T-cell (primary cell): ENCODE results near the gene SEPTIN10. TPM values are rescaled to one million over a fixed set of nuclear protein-coding genes. Genes with fewer than 3 reads are reported as not detected.
A peak's percentile ranks its signal among the peaks of the same experiment; 100 is the strongest.

Experiments used
- ATAC-seq, 4 experiments: fragments of 200-7000 bp in 3 of 4; fragments of 150-1000 bp in 1 of 4; cut with Tn5 transposase; replicated peaks in 1 of 4; 1 replicate in 3 of 4; 2 replicates in 1 of 4; pipeline ENCODE4 v1.10.0; 2021; ENCODE audit warnings: moderate library complexity in 3 of 4, mild to moderate bottlenecking in 2 of 4, moderate number of reproducible peaks in 1 of 4
- CTCF ChIA-PET, 2 donors: fragments of 300-600 bp; sonication (Branson Sonifier 250); formaldehyde crosslinking; loops; one replicate each; lab custom pipeline; 2022; ENCODE audit warnings: antibody characterized with exemption in 2 of 2; lab: Charles Lee
- POLR2A ChIA-PET, 2 donors: fragments of 300-600 bp; sonication (Branson Sonifier 250); formaldehyde crosslinking; loops; one replicate each; lab custom pipeline; 2022; ENCODE audit warnings: antibody characterized with exemption in 2 of 2; lab: Charles Lee
- DNase-seq, 35 experiments: peaks; one replicate each; pipeline versions ENCODE4 v3.0.0 to v3.0.0-alpha.2; 2013 to 2023
- H3K27ac ChIP-seq: one replicate; pipeline ENCODE4 v1.5.1; 2013; ENCODE audit warnings: low read length
- H3K27me3 ChIP-seq, 2 experiments: replicated peaks in 1 of 2; 1 replicate in 1 of 2; 2 replicates in 1 of 2; pipeline versions ENCODE4 v1.6.1 to v1.7.0; 2013; ENCODE audit warnings: low read length in 1 of 2, mixed read lengths in 1 of 2; ENCODE audit not compliant: control insufficient read depth in 2 of 2, insufficient read depth in 2 of 2; ENCODE audit errors: extremely low read depth in 1 of 2
- H3K36me3 ChIP-seq, 2 donors: 1 replicate in 1 of 2; 2 replicates in 1 of 2; pipeline versions ENCODE4 v1.6.1 to v1.7.0; 2013; ENCODE audit warnings: low read length in 1 of 2; ENCODE audit not compliant: control insufficient read depth in 2 of 2, insufficient read depth in 1 of 2; ENCODE audit errors: extremely low read depth in 1 of 2
- H3K4me1 ChIP-seq, 2 experiments: 1 replicate in 1 of 2; 2 replicates in 1 of 2; pipeline versions ENCODE4 v1.6.1 to v1.7.0; 2013; ENCODE audit warnings: low read length in 2 of 2, mixed read lengths in 1 of 2; ENCODE audit not compliant: insufficient read depth in 2 of 2, control insufficient read depth in 1 of 2; ENCODE audit errors: extremely low read depth in 1 of 2
- H3K4me3 ChIP-seq, 2 donors: 1 replicate in 1 of 2; 2 replicates in 1 of 2; pipeline versions ENCODE4 v1.5.1 to v1.7.0; 2013; ENCODE audit warnings: mild to moderate bottlenecking in 2 of 2, low read length in 1 of 2, moderate library complexity in 1 of 2; ENCODE audit not compliant: control insufficient read depth in 1 of 2; ENCODE audit errors: extremely low read depth in 1 of 2
- H3K9me3 ChIP-seq: 2 replicates; pipeline ENCODE4 v1.7.0; 2013
- H3K27ac Mint-ChIP-seq, 2 donors: one replicate each; pipeline ENCODE4 v1.8.0; 2020 to 2021; ENCODE audit warnings: mild to moderate bottlenecking in 2 of 2, mixed read lengths in 2 of 2
- H3K27me3 Mint-ChIP-seq, 2 donors: one replicate each; pipeline ENCODE4 v1.8.0; 2021 to 2022; ENCODE audit warnings: mixed read lengths in 2 of 2
- H3K36me3 Mint-ChIP-seq: one replicate; pipeline ENCODE4 v1.8.0; 2021; ENCODE audit warnings: mixed read lengths
- H3K4me1 Mint-ChIP-seq, 3 donors: one replicate each; pipeline ENCODE4 v1.8.0; 2020 to 2022; ENCODE audit warnings: mixed read lengths in 3 of 3, mild to moderate bottlenecking in 1 of 3
- H3K4me3 Mint-ChIP-seq, 3 donors: one replicate each; pipeline ENCODE4 v1.8.0; 2020 to 2022; ENCODE audit warnings: mild to moderate bottlenecking in 3 of 3, mixed read lengths in 3 of 3, moderate library complexity in 3 of 3
- H3K9me3 Mint-ChIP-seq, 3 donors: one replicate each; pipeline ENCODE4 v1.8.0; 2020 to 2022; ENCODE audit warnings: mixed read lengths in 3 of 3
- WGBS: methylation state at CpG from one replicate; pipeline ENCODE4 v1.1.5; 2013; ENCODE audit warnings: missing lambda C conversion rate; ENCODE audit not compliant: insufficient coverage; 5-methylcytosine and 5-hydroxymethylcytosine counted together
- total RNA-seq, 35 experiments: library from RNA in 6 of 35; stranded (reverse) in 6 of 35; fragments of 120-200 nt in 1 of 35; gene quantifications; one replicate each; pipeline versions ENCODE4 v1.2.1 to v1.2.4 and lab custom pipeline; 2013 to 2026

SEPTIN10 gene
- total RNA-seq, 5 donors from 2014 or later (not counting 1 experiment from before 2014, with no cell fraction given): 2.2 to 3.7 (median 3.3) TPM

DNA sequence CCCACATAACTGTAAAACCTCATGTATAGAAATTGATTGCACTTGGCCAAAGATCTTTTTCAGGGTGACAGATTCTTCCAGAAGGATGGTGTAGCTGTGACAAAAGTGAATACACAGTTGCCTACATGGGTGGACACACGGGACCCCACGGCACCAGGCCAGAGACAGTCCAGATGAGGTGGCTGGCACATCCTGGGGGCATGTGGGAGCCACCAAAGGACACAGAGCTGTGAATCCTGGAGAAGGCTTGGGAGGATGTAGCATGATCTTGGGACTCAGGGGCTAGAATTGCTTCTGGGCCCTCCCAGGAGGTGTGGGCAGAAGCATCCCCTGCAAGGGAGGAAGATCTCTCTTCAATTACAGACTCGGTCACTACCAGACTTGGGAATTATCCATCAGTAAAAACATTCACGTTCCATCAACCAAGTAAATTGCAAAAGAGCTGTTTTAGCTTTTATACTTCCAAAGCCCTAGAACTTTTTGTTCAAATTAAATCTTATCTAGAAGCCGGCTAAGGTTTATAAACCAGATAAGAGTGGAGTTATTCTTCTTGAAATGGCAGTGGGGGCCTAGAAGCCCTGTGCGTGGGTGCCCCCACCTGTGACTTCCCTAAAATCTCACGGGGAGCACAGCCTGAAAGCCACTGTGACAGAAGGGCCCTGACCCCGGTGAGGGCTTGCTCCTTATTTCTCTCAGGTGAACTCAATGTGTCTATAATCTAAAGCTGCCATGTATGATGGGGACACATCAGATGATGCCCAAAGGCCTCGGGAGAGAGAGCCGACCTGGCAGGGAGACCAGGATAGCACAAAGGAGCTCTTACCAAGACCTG lies 81.7 kb downstream of the SEPTIN10 start:
- Mint-ChIP-seq H3K27ac (no peak overlapping the region), H3K36me3 (no peaks in the 10 kb centered on the region), H3K4me1 (no peaks in the 10 kb centered on the region), H3K9me3 (no peaks in the 10 kb centered on the region), H3K27me3 (peaks cover 11 to 32% of the 10 kb centered on the region in 2 donors), H3K4me3 (no peak overlapping the region)
- no peaks in the 10 kb centered on the region for H3K4me1 ChIP-seq
- no peak for DNase-seq
- peaks cover 0 to 30% of the 10 kb centered on the region in 2 experiments for H3K27me3 ChIP-seq
- no peak overlapping the region for H3K27ac ChIP-seq
- ChIA-PET POLR2A (no interaction called here), CTCF (interaction anchor here in 1 of 2 donors (0.6 to 2.7 kb wide), 2 partner anchors 11 to 23 kb away, joined by 3 to 9 read pairs; no protein-coding TSS in a partner anchor)
- no peak overlapping the region for H3K4me3 ChIP-seq
- no peak for ATAC-seq
- no peaks in the 10 kb centered on the region for H3K9me3 ChIP-seq
- 70% methylated on average over 7 of the region's 10 CpGs for WGBS
- H3K36me3 ChIP-seq: no peaks in the 10 kb centered on the region

DNA sequence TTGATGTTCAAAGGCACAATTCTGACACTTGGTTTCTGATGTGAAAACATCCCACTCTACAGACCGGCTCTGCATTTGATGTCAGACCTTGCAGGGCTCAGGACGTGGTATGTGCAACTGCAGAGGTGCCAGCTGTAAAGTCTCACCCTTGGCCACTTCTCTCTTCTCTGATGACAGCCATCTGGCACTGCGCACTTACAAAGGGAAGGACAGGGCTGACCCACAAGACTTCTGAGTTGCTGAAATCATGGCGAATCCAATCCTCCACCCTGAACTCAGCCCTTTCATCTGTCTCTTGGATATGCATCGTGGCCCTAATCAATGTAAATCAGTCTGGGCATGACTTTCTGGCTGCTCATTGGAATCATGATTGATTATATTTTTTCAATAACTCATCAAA lies 82.5 kb downstream of the SEPTIN10 start:
- DNase-seq (no peak), ATAC-seq (no peak)
- no peak overlapping the region for H3K4me3 Mint-ChIP-seq
- 65% methylated on average over 5 of the region's 5 CpGs for WGBS
- no peaks in the 10 kb centered on the region for H3K9me3 Mint-ChIP-seq
- H3K9me3 ChIP-seq: no peaks in the 10 kb centered on the region
- ChIA-PET CTCF (no interaction called here), POLR2A (no interaction called here)
- H3K4me3 ChIP-seq: no peak overlapping the region
- H3K4me1 Mint-ChIP-seq: no peaks in the 10 kb centered on the region
- H3K36me3 Mint-ChIP-seq: no peaks in the 10 kb centered on the region
- H3K27me3 ChIP-seq: peaks cover 0 to 31% of the 10 kb centered on the region in 2 experiments
- no peak overlapping the region for H3K27ac ChIP-seq
- no peaks in the 10 kb centered on the region for H3K4me1 ChIP-seq
- peaks cover 11 to 32% of the 10 kb centered on the region in 2 donors for H3K27me3 Mint-ChIP-seq
- H3K36me3 ChIP-seq: no peaks in the 10 kb centered on the region
- no peak overlapping the region for H3K27ac Mint-ChIP-seq

DNA sequence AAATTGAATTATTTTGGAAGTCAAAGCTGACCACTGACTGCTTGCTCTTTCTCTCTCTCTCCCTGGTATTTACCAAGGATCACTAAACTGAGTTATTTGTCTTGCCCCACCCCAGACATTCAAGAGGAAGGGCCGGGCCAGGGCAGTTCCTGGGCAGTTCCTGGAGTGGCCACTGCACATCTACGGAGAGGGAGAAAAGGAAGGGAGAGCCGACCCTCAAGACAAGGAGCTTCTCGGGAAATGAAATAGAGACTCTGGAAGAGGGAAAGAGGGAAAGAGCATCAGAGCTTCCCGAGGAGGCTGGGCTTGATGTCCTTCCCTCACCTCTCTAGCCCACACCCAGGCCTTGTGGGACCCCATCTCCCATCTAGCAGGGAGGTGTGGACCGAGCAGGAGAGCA lies 83.1 kb downstream of the SEPTIN10 start:
- DNase-seq: no peak
- POLR2A ChIA-PET: no interaction called here

DNA sequence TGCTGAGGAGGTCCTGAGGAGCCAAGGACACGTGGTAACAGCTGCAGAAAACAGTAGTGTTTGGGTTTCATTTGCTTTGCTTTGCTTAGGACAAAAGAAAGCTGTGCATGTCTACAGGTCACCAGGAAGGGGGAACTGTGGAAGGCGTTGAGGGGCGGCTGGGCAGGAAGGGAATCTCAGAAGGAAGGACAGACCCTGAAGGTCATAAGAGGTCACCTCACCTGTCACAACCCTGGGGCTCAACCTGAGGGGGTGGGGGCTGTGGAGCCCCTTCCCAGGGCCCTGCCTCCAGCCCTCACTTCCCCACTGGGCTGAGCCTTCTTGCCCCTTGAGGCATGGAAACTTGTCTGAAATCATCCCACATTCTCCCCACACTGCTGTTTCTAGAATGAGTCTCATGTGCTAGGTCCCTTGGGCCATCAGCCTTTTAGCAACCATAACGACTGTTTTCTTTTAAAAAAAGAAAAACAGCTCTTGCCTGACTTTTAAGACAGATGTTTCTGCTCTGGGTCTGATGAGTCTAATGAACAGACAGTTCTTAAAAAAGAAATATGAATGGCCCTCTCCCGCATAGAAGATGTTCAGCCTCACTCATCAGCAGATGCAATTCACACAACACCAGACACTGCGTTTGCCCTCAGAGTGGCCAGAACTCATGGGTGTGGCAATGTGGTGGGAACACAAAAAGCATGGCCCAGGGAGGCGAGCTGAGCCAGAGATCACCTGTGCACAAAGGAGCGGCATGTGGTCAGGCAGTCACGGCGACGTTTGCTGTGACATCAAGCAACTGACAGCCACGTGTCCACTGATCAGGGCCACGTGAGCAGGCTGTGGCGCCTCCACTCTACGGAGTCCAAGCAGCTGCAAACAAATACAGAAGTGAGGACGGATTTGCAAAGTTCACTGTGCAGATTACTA lies 84.0 kb downstream of the SEPTIN10 start:
- WGBS: 81% methylated on average over 11 of the region's 16 CpGs
- DNase-seq (peak in 1 of 35 experiments; percentile 1), ATAC-seq (no peak)
- Mint-ChIP-seq H3K36me3 (no peaks in the 10 kb centered on the region), H3K9me3 (no peaks in the 10 kb centered on the region), H3K4me3 (no peak overlapping the region), H3K27ac (no peak overlapping the region), H3K27me3 (peaks cover 11 to 24% of the 10 kb centered on the region in 2 donors), H3K4me1 (no peaks in the 10 kb centered on the region)
- Histone ChIP-seq H3K9me3 (no peaks in the 10 kb centered on the region), H3K27ac (no peak overlapping the region), H3K36me3 (no peaks in the 10 kb centered on the region), H3K4me3 (no peak overlapping the region), H3K27me3 (peaks cover 0 to 31% of the 10 kb centered on the region in 2 experiments), H3K4me1 (no peaks in the 10 kb centered on the region)
- CTCF ChIA-PET: no interaction called here
- POLR2A ChIA-PET: no interaction called here

More for the DNA sequence above, 83.1 kb downstream of the SEPTIN10 start:
- H3K4me1 Mint-ChIP-seq: no peaks in the 10 kb centered on the region
- no peaks in the 10 kb centered on the region for H3K4me1 ChIP-seq
- H3K36me3 Mint-ChIP-seq: no peaks in the 10 kb centered on the region
- no peaks in the 10 kb centered on the region for H3K9me3 ChIP-seq
- peaks cover 11 to 31% of the 10 kb centered on the region in 2 donors for H3K27me3 Mint-ChIP-seq
- peaks cover 0 to 31% of the 10 kb centered on the region in 2 experiments for H3K27me3 ChIP-seq
- no peak overlapping the region for H3K27ac Mint-ChIP-seq
- no peaks in the 10 kb centered on the region for H3K36me3 ChIP-seq
- H3K27ac ChIP-seq: no peak overlapping the region
- no peaks in the 10 kb centered on the region for H3K9me3 Mint-ChIP-seq
- H3K4me3 Mint-ChIP-seq: no peak overlapping the region
- CTCF ChIA-PET: no interaction called here
- ATAC-seq: no peak
- no peak overlapping the region for H3K4me3 ChIP-seq
- 63% methylated on average over 3 of the region's 6 CpGs for WGBS

DNA sequence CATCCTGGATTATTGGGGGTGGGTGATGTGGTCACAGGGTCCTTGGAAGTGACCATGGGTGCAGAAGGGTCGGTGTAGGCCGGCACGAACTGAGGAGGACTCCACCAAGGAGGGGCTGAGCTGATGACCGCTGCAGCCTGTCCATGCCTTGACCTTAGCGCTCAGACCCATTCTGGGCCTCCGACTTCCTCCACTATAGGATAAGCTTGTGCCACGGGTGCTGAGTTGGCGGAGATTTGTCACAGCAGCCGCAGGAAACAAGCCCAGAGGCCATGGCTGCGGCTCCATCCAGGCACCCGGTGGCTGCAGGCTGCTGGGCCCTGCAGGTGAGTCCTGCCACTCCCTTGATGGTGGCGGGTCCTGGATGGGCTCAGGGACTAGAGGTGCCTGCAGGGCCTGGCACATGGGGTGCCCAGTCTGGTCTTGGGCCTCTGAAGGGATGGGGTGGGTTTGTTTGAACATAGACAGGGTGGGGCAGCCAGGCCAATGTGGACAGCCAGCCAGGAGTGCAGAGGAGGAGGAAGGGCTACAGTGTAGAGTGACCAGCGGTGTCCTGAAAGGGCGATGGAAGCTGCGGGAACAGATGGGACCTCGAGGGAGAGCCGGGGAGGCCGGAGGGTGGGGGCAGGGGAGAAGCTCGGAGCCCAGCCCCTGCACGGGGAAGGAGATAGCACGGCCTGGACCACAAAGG lies 84.8 kb downstream of the SEPTIN10 start:
- ChIA-PET CTCF (no interaction called here), POLR2A (interaction anchor here in 1 of 2 donors (0.5 kb wide), 1 partner anchor 9 kb away, joined by 3 read pairs; no protein-coding TSS in a partner anchor)
- no peak overlapping the region for H3K4me3 Mint-ChIP-seq
- no peaks in the 10 kb centered on the region for H3K4me1 Mint-ChIP-seq
- no peaks in the 10 kb centered on the region for H3K36me3 ChIP-seq
- no peak overlapping the region for H3K27ac ChIP-seq
- no peak overlapping the region for H3K4me3 ChIP-seq
- ATAC-seq (no peak), DNase-seq (no peak)
- H3K36me3 Mint-ChIP-seq: no peaks in the 10 kb centered on the region
- 92% methylated on average over 20 of the region's 21 CpGs for WGBS
- H3K27me3 ChIP-seq: peaks cover 0 to 31% of the 10 kb centered on the region in 2 experiments
- no peaks in the 10 kb centered on the region for H3K9me3 Mint-ChIP-seq
- H3K27me3 Mint-ChIP-seq: peaks cover 11 to 24% of the 10 kb centered on the region in 2 donors
- H3K9me3 ChIP-seq: no peaks in the 10 kb centered on the region
- no peaks in the 10 kb centered on the region for H3K4me1 ChIP-seq
- no peak overlapping the region for H3K27ac Mint-ChIP-seq
